Measurements from ENCODE around the gene CTSF. TPM values are rescaled to one million over a fixed set of nuclear protein-coding genes. Genes with fewer than 3 reads are reported as not detected.

The CTSF gene
- total and polyA plus RNA-seq, 4 donors, result 50.2 to 102 (median 79.8) TPM

- Histone ChIP-seq H3K4me3 (ENCODE audit: low read depth, low read length) (no peak overlapping the region), H3K9me3 (ENCODE audit: control insufficient read depth, insufficient read depth, low read length) (no peaks in the 10 kb centered on the region), H3K4me1 (ENCODE audit: control insufficient read depth, insufficient read depth, low read length) (peaks cover 35% of the 10 kb centered on the region), H3K27me3 (ENCODE audit: control insufficient read depth, insufficient read depth, low read length) (no peaks in the 10 kb centered on the region), H3K36me3 (ENCODE audit: control insufficient read depth, insufficient read depth, low read length) (peaks cover 60% of the 10 kb centered on the region), H3K27ac (ENCODE audit: low read depth, low read length) (no peak overlapping the region)
- 92% methylated on average over 5 of the region's 5 CpGs for WGBS (ENCODE audit: insufficient coverage)
- DNase-seq (ENCODE audit: low read depth in 4 of 6, low spot score in 6 of 6), result no peak
These were observed 35.7 kb upstream of the CTSF start for GRCh38 chr11:66604155-66604554.

GRCh38 chr11:66603072-66603471 is 34.7 kb upstream of the CTSF start:
- no peak for DNase-seq (ENCODE audit: low read depth in 4 of 6, low spot score in 6 of 6)
- peaks cover 32% of the 10 kb centered on the region for H3K4me1 ChIP-seq (ENCODE audit: control insufficient read depth, insufficient read depth, low read length)
- peaks cover 64% of the 10 kb centered on the region for H3K36me3 ChIP-seq (ENCODE audit: control insufficient read depth, insufficient read depth, low read length)
- WGBS (ENCODE audit: insufficient coverage), result 84% methylated on average over 6 of the region's 6 CpGs
- H3K27me3 ChIP-seq (ENCODE audit: control insufficient read depth, insufficient read depth, low read length), result no peaks in the 10 kb centered on the region
- H3K4me3 ChIP-seq (ENCODE audit: low read depth, low read length), result no peak overlapping the region
- no peaks in the 10 kb centered on the region for H3K9me3 ChIP-seq (ENCODE audit: control insufficient read depth, insufficient read depth, low read length)
- H3K27ac ChIP-seq (ENCODE audit: low read depth, low read length), result no peak overlapping the region

GRCh38 chr11:66600631-66601233 is 32.3 kb upstream of the CTSF start:
- H3K9me3 ChIP-seq (ENCODE audit: control insufficient read depth, insufficient read depth, low read length), result no peaks in the 10 kb centered on the region
- no CpG with 5 or more reads among the region's 4 CpGs for WGBS (ENCODE audit: insufficient coverage)
- peaks cover 55% of the 10 kb centered on the region for H3K36me3 ChIP-seq (ENCODE audit: control insufficient read depth, insufficient read depth, low read length)
- peaks cover 25% of the 10 kb centered on the region for H3K4me1 ChIP-seq (ENCODE audit: control insufficient read depth, insufficient read depth, low read length)
- peak in 1 of 6 donors; percentile 35 for DNase-seq (ENCODE audit: low read depth in 4 of 6, low spot score in 6 of 6)
- no peaks in the 10 kb centered on the region for H3K27me3 ChIP-seq (ENCODE audit: control insufficient read depth, insufficient read depth, low read length)
- no peak overlapping the region for H3K27ac ChIP-seq (ENCODE audit: low read depth, low read length)
- no peak overlapping the region for H3K4me3 ChIP-seq (ENCODE audit: low read depth, low read length)

GRCh38 chr11:66600219-66600618 is 31.8 kb upstream of the CTSF start:
- Histone ChIP-seq H3K36me3 (ENCODE audit: control insufficient read depth, insufficient read depth, low read length) (peaks cover 50% of the 10 kb centered on the region), H3K4me3 (ENCODE audit: low read depth, low read length) (no peak overlapping the region), H3K27ac (ENCODE audit: low read depth, low read length) (no peak overlapping the region), H3K4me1 (ENCODE audit: control insufficient read depth, insufficient read depth, low read length) (peaks cover 30% of the 10 kb centered on the region), H3K27me3 (ENCODE audit: control insufficient read depth, insufficient read depth, low read length) (no peaks in the 10 kb centered on the region), H3K9me3 (ENCODE audit: control insufficient read depth, insufficient read depth, low read length) (no peaks in the 10 kb centered on the region)
- 75% methylated on average over 1 of the region's 2 CpGs for WGBS (ENCODE audit: insufficient coverage)
- no peak for DNase-seq (ENCODE audit: low read depth in 4 of 6, low spot score in 6 of 6)

GRCh38 chr11:66598993-66599392 is 30.6 kb upstream of the CTSF start:
- no peak overlapping the region for H3K27ac ChIP-seq (ENCODE audit: low read depth, low read length)
- H3K27me3 ChIP-seq (ENCODE audit: control insufficient read depth, insufficient read depth, low read length), result no peaks in the 10 kb centered on the region
- no peak overlapping the region for H3K4me3 ChIP-seq (ENCODE audit: low read depth, low read length)
- no peaks in the 10 kb centered on the region for H3K9me3 ChIP-seq (ENCODE audit: control insufficient read depth, insufficient read depth, low read length)
- 98% methylated on average over 6 of the region's 6 CpGs for WGBS (ENCODE audit: insufficient coverage)
- DNase-seq (ENCODE audit: low read depth in 4 of 6, low spot score in 6 of 6), result no peak
- H3K4me1 ChIP-seq (ENCODE audit: control insufficient read depth, insufficient read depth, low read length), result peaks cover 40% of the 10 kb centered on the region
- H3K36me3 ChIP-seq (ENCODE audit: control insufficient read depth, insufficient read depth, low read length), result peaks cover 39% of the 10 kb centered on the region

GRCh38 chr11:66595245-66595904 is 27.0 kb upstream of the CTSF start:
- peaks cover 43% of the 10 kb centered on the region for H3K4me1 ChIP-seq (ENCODE audit: control insufficient read depth, insufficient read depth, low read length)
- WGBS (ENCODE audit: insufficient coverage), result 36% methylated on average over 4 of the region's 5 CpGs
- peak overlapping the region; percentile 84 for H3K27ac ChIP-seq (ENCODE audit: low read depth, low read length)
- peak in 4 of 6 donors; percentile 13 to 78 (median 54) for DNase-seq (ENCODE audit: low read depth in 4 of 6, low spot score in 6 of 6)
- no peaks in the 10 kb centered on the region for H3K27me3 ChIP-seq (ENCODE audit: control insufficient read depth, insufficient read depth, low read length)
- no peak overlapping the region for H3K4me3 ChIP-seq (ENCODE audit: low read depth, low read length)
- H3K9me3 ChIP-seq (ENCODE audit: control insufficient read depth, insufficient read depth, low read length), result peaks cover 4% of the 10 kb centered on the region
- peaks cover 20% of the 10 kb centered on the region for H3K36me3 ChIP-seq (ENCODE audit: control insufficient read depth, insufficient read depth, low read length)

GRCh38 chr11:66593650-66594049 is 25.2 kb upstream of the CTSF start:
- Histone ChIP-seq H3K9me3 (ENCODE audit: control insufficient read depth, insufficient read depth, low read length) (peaks cover 10% of the 10 kb centered on the region), H3K27ac (ENCODE audit: low read depth, low read length) (no peak overlapping the region), H3K27me3 (ENCODE audit: control insufficient read depth, insufficient read depth, low read length) (no peaks in the 10 kb centered on the region), H3K36me3 (ENCODE audit: control insufficient read depth, insufficient read depth, low read length) (peaks cover 4% of the 10 kb centered on the region), H3K4me1 (ENCODE audit: control insufficient read depth, insufficient read depth, low read length) (peaks cover 43% of the 10 kb centered on the region), H3K4me3 (ENCODE audit: low read depth, low read length) (peak overlapping the region; percentile 71)
- DNase-seq (ENCODE audit: low read depth in 4 of 6, low spot score in 6 of 6), result no peak
- WGBS (ENCODE audit: insufficient coverage), result 70% methylated on average over 5 of the region's 7 CpGs

- peaks cover 4% of the 10 kb centered on the region for H3K36me3 ChIP-seq (ENCODE audit: control insufficient read depth, insufficient read depth, low read length)
- H3K4me3 ChIP-seq (ENCODE audit: low read depth, low read length), result peak overlapping the region; percentile 71
- H3K27ac ChIP-seq (ENCODE audit: low read depth, low read length), result peak overlapping the region; percentile 88
- peaks cover 43% of the 10 kb centered on the region for H3K4me1 ChIP-seq (ENCODE audit: control insufficient read depth, insufficient read depth, low read length)
- 17% methylated on average over 9 of the region's 12 CpGs for WGBS (ENCODE audit: insufficient coverage)
- peak in 1 of 6 donors; percentile 29 for DNase-seq (ENCODE audit: low read depth in 4 of 6, low spot score in 6 of 6)
- H3K9me3 ChIP-seq (ENCODE audit: control insufficient read depth, insufficient read depth, low read length), result peaks cover 10% of the 10 kb centered on the region
- H3K27me3 ChIP-seq (ENCODE audit: control insufficient read depth, insufficient read depth, low read length), result no peaks in the 10 kb centered on the region
These were observed 24.9 kb upstream of the CTSF start for GRCh38 chr11:66593303-66593635.

GRCh38 chr11:66592457-66593302 is 24.3 kb upstream of the CTSF start, which contains the start of the genes CCDC87 and CCS:
TSS of gene CCDC87 (minus strand) at chr11:66593063. CDS start at chr11:66593015, 48 bp downstream.
TSS of gene CCS (plus strand) at chr11:66593185. CDS start at chr11:66593262, 77 bp downstream.
- Histone ChIP-seq H3K4me1 (ENCODE audit: control insufficient read depth, insufficient read depth, low read length) (peaks cover 43% of the 10 kb centered on the region), H3K27ac (ENCODE audit: low read depth, low read length) (peak within 1 kb of the TSS; percentile 88)

More at GRCh38 chr11:66592457-66593302, 24.3 kb upstream of the CTSF start, which contains the start of the genes CCDC87 and CCS:
- H3K4me3 ChIP-seq (ENCODE audit: low read depth, low read length), result peak within 1 kb of the TSS; percentile 71
- peak; percentile 80 to 98 (median 91) for DNase-seq (ENCODE audit: low read depth in 4 of 6, low spot score in 6 of 6)
- peaks cover 4% of the 10 kb centered on the region for H3K36me3 ChIP-seq (ENCODE audit: control insufficient read depth, insufficient read depth, low read length)
- H3K9me3 ChIP-seq (ENCODE audit: control insufficient read depth, insufficient read depth, low read length), result peaks cover 10% of the 10 kb centered on the region
- no peaks in the 10 kb centered on the region for H3K27me3 ChIP-seq (ENCODE audit: control insufficient read depth, insufficient read depth, low read length)
- 14% methylated on average over 68 of the region's 68 CpGs for WGBS (ENCODE audit: insufficient coverage)

Measured in spinal cord (tissue), 10 donors.